Testis (tissue), 3 donors: ENCODE results near the gene KLHL29. TPM values are rescaled to one million over a fixed set of nuclear protein-coding genes. Genes with fewer than 3 reads are reported as not detected.

ENCODE experiments used
- DNase-seq: peaks from one replicate; pipeline ENCODE4 v3.0.0-alpha.2; 2019
- H3K27ac ChIP-seq, 2 donors: fragments of 200-600 bp; sonication (generic); one replicate each; pipeline ENCODE4 v1.5.1; 2019
- H3K27me3 ChIP-seq: fragments of 200-600 bp; sonication (generic); one replicate; pipeline ENCODE4 v1.5.1; 2019
- H3K36me3 ChIP-seq: fragments of 200-600 bp; sonication (generic); one replicate; pipeline ENCODE4 v1.5.1; 2017; ENCODE audit warnings: low read depth; ENCODE audit errors: missing control alignments
- H3K4me1 ChIP-seq: fragments of 200-600 bp; sonication (generic); one replicate; pipeline ENCODE4 v1.5.1; 2019
- H3K4me3 ChIP-seq, 2 donors: fragments of 200-600 bp; sonication (generic); one replicate each; pipeline ENCODE4 v1.5.1; 2017 to 2019
- H3K9me3 ChIP-seq: fragments of 200-600 bp; sonication (generic); one replicate; pipeline ENCODE4 v1.5.1; 2017
- POLR2A ChIP-seq: fragments of 450-650 bp; IDR thresholded peaks from one replicate; pipeline ENCODE4 v1.6.1; 2017; ENCODE audit warnings: antibody characterized with exemption, mild to moderate bottlenecking, moderate library complexity
- WGBS, 2 donors: methylation state at CpG; one replicate each; pipeline ENCODE4 v1.1.5; 2018; 5-methylcytosine and 5-hydroxymethylcytosine counted together
- intact Hi-C: fragments of 100-400 bp; cut with DNase I; formaldehyde crosslinking; loops from one replicate; pipeline ENCODE4 v1.15.1; 2023; ENCODE audit warnings: low total_unique reads
- polyA plus RNA-seq: library from polyadenylated mRNA; stranded (reverse); fragments of 350-450 nt; fragmentation: Illumina TruSeq; extraction: RNeasy Lipid Tissue Mini Kit (QIAGEN cat#74804); gene quantifications from one replicate; pipeline ENCODE4 v1.2.3, GENCODE V29; 2014; ENCODE audit warnings: low read depth, low replicate concordance; ENCODE audit not compliant: insufficient read depth
- total RNA-seq, 2 donors: library from RNA; depleted of rRNA; stranded (reverse); fragments of >200 nt; gene quantifications; one replicate each; pipeline ENCODE4 v1.2.3, GENCODE V29; 2016
- TF ChIP-seq, protein P1 (sequence below), 3 experiments: fragments of 450-650 bp in 2 of 3; fragments of 200-600 bp in 1 of 3; sonication (generic) in 1 of 3; IDR thresholded peaks; one replicate each; pipeline ENCODE4 v1.5.1; 2016 to 2019; ENCODE audit warnings: antibody characterized with exemption in 3 of 3, mild to moderate bottlenecking in 2 of 3, moderate library complexity in 1 of 3

KLHL29 gene
- total and polyA plus RNA-seq, 3 donors from 2014 or later = 3.3 to 10.9 (median 7.9) TPM

- no peaks in the 10 kb centered on the region for H3K27me3 ChIP-seq
- no peaks in the 10 kb centered on the region for H3K36me3 ChIP-seq
- H3K9me3 ChIP-seq = no peaks in the 10 kb centered on the region
- H3K27ac ChIP-seq = no peak overlapping the region
- H3K4me3 ChIP-seq = no peak overlapping the region
- intact Hi-C loops = no loop called here
- DNase-seq = no peak
- no peaks in the 10 kb centered on the region for H3K4me1 ChIP-seq
- 92 to 98% methylated on average over 7 to 15 of the region's 15 CpGs for WGBS, 2 donors
- TF ChIP-seq POLR2A = no peak
- TF ChIP-seq, protein P1, sequence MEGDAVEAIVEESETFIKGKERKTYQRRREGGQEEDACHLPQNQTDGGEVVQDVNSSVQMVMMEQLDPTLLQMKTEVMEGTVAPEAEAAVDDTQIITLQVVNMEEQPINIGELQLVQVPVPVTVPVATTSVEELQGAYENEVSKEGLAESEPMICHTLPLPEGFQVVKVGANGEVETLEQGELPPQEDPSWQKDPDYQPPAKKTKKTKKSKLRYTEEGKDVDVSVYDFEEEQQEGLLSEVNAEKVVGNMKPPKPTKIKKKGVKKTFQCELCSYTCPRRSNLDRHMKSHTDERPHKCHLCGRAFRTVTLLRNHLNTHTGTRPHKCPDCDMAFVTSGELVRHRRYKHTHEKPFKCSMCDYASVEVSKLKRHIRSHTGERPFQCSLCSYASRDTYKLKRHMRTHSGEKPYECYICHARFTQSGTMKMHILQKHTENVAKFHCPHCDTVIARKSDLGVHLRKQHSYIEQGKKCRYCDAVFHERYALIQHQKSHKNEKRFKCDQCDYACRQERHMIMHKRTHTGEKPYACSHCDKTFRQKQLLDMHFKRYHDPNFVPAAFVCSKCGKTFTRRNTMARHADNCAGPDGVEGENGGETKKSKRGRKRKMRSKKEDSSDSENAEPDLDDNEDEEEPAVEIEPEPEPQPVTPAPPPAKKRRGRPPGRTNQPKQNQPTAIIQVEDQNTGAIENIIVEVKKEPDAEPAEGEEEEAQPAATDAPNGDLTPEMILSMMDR (IDR thresholded peaks at IDR 0.05) = no peak
Observed at GRCh38 chr2:23688486-23689130, 303.6 kb downstream of the KLHL29 start.

DNA sequence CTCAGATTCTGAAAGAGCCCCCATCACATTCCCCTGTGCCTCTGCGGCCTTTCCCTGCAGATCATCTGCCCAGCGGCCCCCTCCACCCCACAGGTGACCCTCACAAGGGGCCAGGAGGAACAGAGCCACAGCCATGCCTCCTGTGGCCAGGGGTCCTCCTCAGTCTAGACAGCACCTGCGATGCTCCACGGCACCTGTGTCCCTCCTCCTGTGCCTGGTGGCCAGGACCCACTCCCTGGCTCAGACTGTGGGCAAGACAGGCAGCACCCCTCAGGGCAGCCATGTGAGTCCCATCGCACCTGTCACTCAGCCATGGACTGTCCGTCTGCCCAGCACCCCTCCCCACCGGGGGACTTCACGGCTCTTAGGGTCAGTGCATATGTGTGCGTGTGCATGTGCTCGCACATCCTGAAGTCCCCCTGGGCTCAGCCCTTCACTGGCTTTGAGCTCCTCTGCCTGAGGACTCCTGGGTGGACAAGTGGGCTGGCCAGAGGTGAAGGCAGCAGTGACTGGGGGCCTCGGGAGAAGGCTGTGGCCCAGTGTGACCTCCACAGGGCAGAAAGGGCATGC, 304.2 kb downstream of the KLHL29 start:
- intact Hi-C loops = no loop called here
- Histone ChIP-seq H3K27ac (no peak overlapping the region), H3K4me3 (no peak overlapping the region), H3K36me3 (no peaks in the 10 kb centered on the region), H3K4me1 (no peaks in the 10 kb centered on the region), H3K9me3 (no peaks in the 10 kb centered on the region), H3K27me3 (no peaks in the 10 kb centered on the region)
- 80 to 85% methylated on average over 11 of the region's 11 CpGs for WGBS, 2 donors
- no peak for TF ChIP-seq POLR2A
- TF ChIP-seq, protein P1 (IDR thresholded peaks at IDR 0.05) = no peak
- no peak for DNase-seq

- Histone ChIP-seq H3K4me1 (no peaks in the 10 kb centered on the region), H3K4me3 (no peak overlapping the region), H3K27ac (no peak overlapping the region), H3K27me3 (no peaks in the 10 kb centered on the region), H3K36me3 (no peaks in the 10 kb centered on the region), H3K9me3 (no peaks in the 10 kb centered on the region)
- no peak for DNase-seq
- 91% methylated on average over 4 to 9 of the region's 9 CpGs for WGBS, 2 donors
- TF ChIP-seq, protein P1 (IDR thresholded peaks at IDR 0.05) = no peak
- no peak for TF ChIP-seq POLR2A
- intact Hi-C loops = no loop called here
Observed at GRCh38 chr2:23689891-23690290, 304.9 kb downstream of the KLHL29 start.

GRCh38 chr2:23690421-23691105, 305.6 kb downstream of the KLHL29 start:
- intact Hi-C loops = no loop called here
- Histone ChIP-seq H3K27me3 (no peaks in the 10 kb centered on the region), H3K4me1 (no peaks in the 10 kb centered on the region), H3K36me3 (no peaks in the 10 kb centered on the region), H3K9me3 (no peaks in the 10 kb centered on the region), H3K4me3 (no peak overlapping the region), H3K27ac (no peak overlapping the region)
- no peak for TF ChIP-seq POLR2A
- TF ChIP-seq, protein P1 (IDR thresholded peaks at IDR 0.05) = no peak
- 70 to 78% methylated on average over 21 to 31 of the region's 31 CpGs for WGBS, 2 donors
- peak; percentile 23 for DNase-seq
